Choroid plexus epithelial cell (primary cell): ENCODE results near the gene LAMC3.
"Not testable (repeated sequence)": the region's sequence is repeated elsewhere in the genome, so short reads cannot be mapped to it uniquely, and the experiment has no call there.

Experiments
- DNase-seq: peaks from one replicate; pipeline ENCODE4 v3.0.0-alpha.2; 2010; ENCODE audit warnings: low read depth
- H3K4me3 ChIP-seq: 2 replicates; pipeline ENCODE4 v1.5.1; 2011; ENCODE audit warnings: low read depth, mild to moderate bottlenecking, control low read depth, low read length, moderate library complexity
- CTCF ChIP-seq: conservative IDR thresholded peaks from 2 replicates; pipeline ENCODE4 v1.5.1; 2011; ENCODE audit warnings: low read depth, mild to moderate bottlenecking, control low read depth, inconsistent platforms, low read length, moderate library complexity

The LAMC3 gene

GRCh38 chr9:131111854-131112311 is 102.9 kb downstream of the LAMC3 start:
- no peak overlapping the region for H3K4me3 ChIP-seq
- TF ChIP-seq CTCF: no peak
- no peak for DNase-seq

GRCh38 chr9:131112374-131113154 is 103.6 kb downstream of the LAMC3 start:
- H3K4me3 ChIP-seq: no peak overlapping the region
- DNase-seq: no peak
- no peak for TF ChIP-seq CTCF

GRCh38 chr9:131113655-131114054 is 104.7 kb downstream of the LAMC3 start:
- no peak for DNase-seq
- TF ChIP-seq CTCF: no peak
- no peak overlapping the region for H3K4me3 ChIP-seq

- no peak for TF ChIP-seq CTCF
- DNase-seq: no peak
- H3K4me3 ChIP-seq: no peak overlapping the region
Observed at GRCh38 chr9:131114084-131114535, 105.1 kb downstream of the LAMC3 start.

GRCh38 chr9:131115360-131115742 is 106.4 kb downstream of the LAMC3 start:
- H3K4me3 ChIP-seq, DNase-seq: not testable (repeated sequence)

- TF ChIP-seq CTCF: no peak
- no peak overlapping the region for H3K4me3 ChIP-seq
- no peak for DNase-seq
Observed at GRCh38 chr9:131116281-131117120, 107.5 kb downstream of the LAMC3 start.

GRCh38 chr9:131117121-131117761 is 108.3 kb downstream of the LAMC3 start:
- no peak overlapping the region for H3K4me3 ChIP-seq
- TF ChIP-seq CTCF: no peak
- no peak for DNase-seq
